Measurements from ENCODE around the gene SFXN4.

- TF ChIP-seq MAX (IDR thresholded peaks at IDR 0.05) = no peak
- TF ChIP-seq SP1 (IDR thresholded peaks at IDR 0.05) = no peak
- no peak for TF ChIP-seq CTCF (IDR thresholded peaks at IDR 0.05; ENCODE audit: low read depth, low read length, missing input control)
- no peak for TF ChIP-seq TAF1 (conservative IDR thresholded peaks at IDR 0.05)
- TF ChIP-seq ZBTB33 (IDR thresholded peaks at IDR 0.05) = no peak
- TF ChIP-seq RAD21 (IDR thresholded peaks at IDR 0.05) = no peak
- TF ChIP-seq REST (IDR thresholded peaks at IDR 0.05) = no peak
Measured at GRCh38 chr10:119201233-119201632, 35.7 kb upstream of the SFXN4 start.
